Transverse colon (tissue), 4 donors: ENCODE data around the gene HAT1.

Experiments
- EP300 ChIP-seq: sonication (generic); formaldehyde crosslinking; IDR thresholded peaks from one replicate; pipeline ENCODE4 v1.6.1; 2017; ENCODE audit warnings: antibody characterized with exemption, low read depth
- POLR2A ChIP-seq: fragments of 450-650 bp; IDR thresholded peaks from one replicate; pipeline ENCODE4 v1.6.1; 2016; ENCODE audit warnings: antibody characterized with exemption, mild to moderate bottlenecking, moderate library complexity
- POLR2AphosphoS5 ChIP-seq, 3 donors: sonication (generic); formaldehyde crosslinking; IDR thresholded peaks; one replicate each; pipeline ENCODE4 v1.6.1; 2016; ENCODE audit warnings: antibody characterized with exemption in 3 of 3
- TF ChIP-seq, protein P1 (sequence below), 5 experiments: fragments of 200-600 bp in 3 of 5; fragments of 450-650 bp in 2 of 5; sonication (generic) in 3 of 5; IDR thresholded peaks; 1 replicate in 2 of 5; 2 replicates in 3 of 5; pipeline ENCODE4 v1.5.1; 2016 to 2017; ENCODE audit warnings: antibody characterized with exemption in 5 of 5, inconsistent platforms in 3 of 5, mild to moderate bottlenecking in 2 of 5, moderate library complexity in 1 of 5

DNA sequence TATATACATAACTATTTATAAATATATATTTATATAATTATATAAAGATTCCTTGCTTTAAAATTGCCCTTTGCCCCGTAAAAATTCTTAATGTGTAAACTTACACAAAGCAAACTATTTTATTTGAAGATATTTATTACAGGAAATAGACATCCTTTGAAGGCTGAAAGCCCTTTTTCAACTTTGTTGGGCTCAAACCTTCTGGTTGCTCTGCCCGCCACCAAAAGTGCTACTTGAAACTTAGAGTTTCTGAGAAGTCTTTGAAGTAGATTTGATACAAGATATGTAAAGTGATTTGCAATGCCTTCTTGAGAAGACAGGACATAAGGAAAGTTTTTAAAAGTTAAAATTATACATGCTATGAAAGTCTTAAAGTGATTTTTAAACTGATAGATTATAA, 40.9 kb downstream of the HAT1 start:
- TF ChIP-seq POLR2AphosphoS5 (IDR thresholded peaks at IDR 0.05), result no peak
- no peak for TF ChIP-seq POLR2A
- TF ChIP-seq, protein P1, sequence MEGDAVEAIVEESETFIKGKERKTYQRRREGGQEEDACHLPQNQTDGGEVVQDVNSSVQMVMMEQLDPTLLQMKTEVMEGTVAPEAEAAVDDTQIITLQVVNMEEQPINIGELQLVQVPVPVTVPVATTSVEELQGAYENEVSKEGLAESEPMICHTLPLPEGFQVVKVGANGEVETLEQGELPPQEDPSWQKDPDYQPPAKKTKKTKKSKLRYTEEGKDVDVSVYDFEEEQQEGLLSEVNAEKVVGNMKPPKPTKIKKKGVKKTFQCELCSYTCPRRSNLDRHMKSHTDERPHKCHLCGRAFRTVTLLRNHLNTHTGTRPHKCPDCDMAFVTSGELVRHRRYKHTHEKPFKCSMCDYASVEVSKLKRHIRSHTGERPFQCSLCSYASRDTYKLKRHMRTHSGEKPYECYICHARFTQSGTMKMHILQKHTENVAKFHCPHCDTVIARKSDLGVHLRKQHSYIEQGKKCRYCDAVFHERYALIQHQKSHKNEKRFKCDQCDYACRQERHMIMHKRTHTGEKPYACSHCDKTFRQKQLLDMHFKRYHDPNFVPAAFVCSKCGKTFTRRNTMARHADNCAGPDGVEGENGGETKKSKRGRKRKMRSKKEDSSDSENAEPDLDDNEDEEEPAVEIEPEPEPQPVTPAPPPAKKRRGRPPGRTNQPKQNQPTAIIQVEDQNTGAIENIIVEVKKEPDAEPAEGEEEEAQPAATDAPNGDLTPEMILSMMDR (IDR thresholded peaks at IDR 0.05), result no peak
- no peak for TF ChIP-seq EP300
